Measurements from ENCODE around the gene MACROD2.

GRCh38 chr20:14005996-14006395 is 10.7 kb downstream of the MACROD2 start:
- TF ChIP-seq CTCF (IDR thresholded peaks at IDR 0.05): no peak
- no peak for TF ChIP-seq POLR2AphosphoS5 (IDR thresholded peaks at IDR 0.05)
- no peak for TF ChIP-seq POLR2A (IDR thresholded peaks at IDR 0.05)
- TF ChIP-seq EP300 (IDR thresholded peaks at IDR 0.05; ENCODE audit: low read depth): no peak
